Peyer's patch (tissue), 4 donors: ENCODE results near the gene SPPL3. TPM values are rescaled to one million over a fixed set of nuclear protein-coding genes. Genes with fewer than 3 reads are reported as not detected.

ENCODE experiments used
- DNase-seq, 3 donors: peaks; one replicate each; pipeline ENCODE4 v3.0.0-alpha.2; 2017 to 2019
- H3K27ac ChIP-seq, 4 donors: fragments of 200-600 bp; sonication (generic); one replicate each; pipeline ENCODE4 v1.5.1; 2016 to 2019
- H3K27me3 ChIP-seq, 2 donors: fragments of 200-600 bp; sonication (generic); one replicate each; pipeline ENCODE4 v1.5.1; 2019
- H3K36me3 ChIP-seq, 3 donors: fragments of 200-600 bp; sonication (generic); one replicate each; pipeline ENCODE4 v1.5.1; 2016 to 2019
- H3K4me1 ChIP-seq, 4 donors: fragments of 200-600 bp; sonication (generic); one replicate each; pipeline ENCODE4 v1.5.1; 2016 to 2019
- H3K4me3 ChIP-seq, 4 donors: fragments of 200-600 bp; sonication (generic); 1 replicate in 3 of 4; 2 replicates in 1 of 4; pipeline ENCODE4 v1.5.1; 2016 to 2019; ENCODE audit warnings: mild to moderate bottlenecking in 1 of 4
- H3K9me3 ChIP-seq, 4 donors: fragments of 200-600 bp; sonication (generic); one replicate each; pipeline ENCODE4 v1.5.1; 2016 to 2019; ENCODE audit warnings: mild to moderate bottlenecking in 1 of 4
- POLR2A ChIP-seq, 2 donors: fragments of 450-650 bp; IDR thresholded peaks; one replicate each; pipeline ENCODE4 v1.5.1; 2017; ENCODE audit warnings: antibody characterized with exemption in 2 of 2, mild to moderate bottlenecking in 2 of 2, moderate library complexity in 2 of 2
- total RNA-seq, 4 donors: library from RNA; depleted of rRNA; stranded (reverse); fragments of >200 nt; gene quantifications; one replicate each; pipeline ENCODE4 v1.1.0, GENCODE V29; 2016
- TF ChIP-seq, protein P1 (sequence below), 6 experiments: fragments of 450-650 bp in 4 of 6; fragments of 200-600 bp in 2 of 6; sonication (generic) in 1 of 6; IDR thresholded peaks; one replicate each; pipeline ENCODE4 v1.5.1; 2017 to 2019; ENCODE audit warnings: antibody characterized with exemption in 6 of 6, mild to moderate bottlenecking in 3 of 6, moderate library complexity in 1 of 6

Gene SPPL3
- total RNA-seq, 4 donors from 2014 or later = 26.4 to 50.2 (median 34.9) TPM

DNA sequence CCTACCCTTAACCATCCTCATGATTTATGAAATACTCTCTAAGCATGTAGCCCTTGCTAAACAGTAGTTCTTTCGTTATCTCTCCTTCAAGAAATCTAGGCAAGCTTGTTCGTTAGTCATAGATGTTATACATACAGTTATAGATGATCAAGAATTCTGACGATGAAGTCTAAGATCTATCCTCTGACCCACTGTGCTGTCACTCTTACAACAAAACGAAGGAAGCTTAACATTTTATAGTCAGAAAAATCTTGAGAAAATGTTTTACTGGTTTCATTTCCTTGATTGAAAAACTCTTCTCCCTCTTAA lies 68.9 kb downstream of the SPPL3 start:
- DNase-seq = no peak
- Histone ChIP-seq H3K27ac (no peak overlapping the region), H3K4me3 (no peak overlapping the region), H3K9me3 (no peaks in the 10 kb centered on the region), H3K36me3 (no peaks in the 10 kb centered on the region), H3K27me3 (no peaks in the 10 kb centered on the region), H3K4me1 (peaks cover 0 to 47% (median 0%) of the 10 kb centered on the region in 4 donors)
- TF ChIP-seq, protein P1, sequence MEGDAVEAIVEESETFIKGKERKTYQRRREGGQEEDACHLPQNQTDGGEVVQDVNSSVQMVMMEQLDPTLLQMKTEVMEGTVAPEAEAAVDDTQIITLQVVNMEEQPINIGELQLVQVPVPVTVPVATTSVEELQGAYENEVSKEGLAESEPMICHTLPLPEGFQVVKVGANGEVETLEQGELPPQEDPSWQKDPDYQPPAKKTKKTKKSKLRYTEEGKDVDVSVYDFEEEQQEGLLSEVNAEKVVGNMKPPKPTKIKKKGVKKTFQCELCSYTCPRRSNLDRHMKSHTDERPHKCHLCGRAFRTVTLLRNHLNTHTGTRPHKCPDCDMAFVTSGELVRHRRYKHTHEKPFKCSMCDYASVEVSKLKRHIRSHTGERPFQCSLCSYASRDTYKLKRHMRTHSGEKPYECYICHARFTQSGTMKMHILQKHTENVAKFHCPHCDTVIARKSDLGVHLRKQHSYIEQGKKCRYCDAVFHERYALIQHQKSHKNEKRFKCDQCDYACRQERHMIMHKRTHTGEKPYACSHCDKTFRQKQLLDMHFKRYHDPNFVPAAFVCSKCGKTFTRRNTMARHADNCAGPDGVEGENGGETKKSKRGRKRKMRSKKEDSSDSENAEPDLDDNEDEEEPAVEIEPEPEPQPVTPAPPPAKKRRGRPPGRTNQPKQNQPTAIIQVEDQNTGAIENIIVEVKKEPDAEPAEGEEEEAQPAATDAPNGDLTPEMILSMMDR (IDR thresholded peaks at IDR 0.05) = no peak

DNA sequence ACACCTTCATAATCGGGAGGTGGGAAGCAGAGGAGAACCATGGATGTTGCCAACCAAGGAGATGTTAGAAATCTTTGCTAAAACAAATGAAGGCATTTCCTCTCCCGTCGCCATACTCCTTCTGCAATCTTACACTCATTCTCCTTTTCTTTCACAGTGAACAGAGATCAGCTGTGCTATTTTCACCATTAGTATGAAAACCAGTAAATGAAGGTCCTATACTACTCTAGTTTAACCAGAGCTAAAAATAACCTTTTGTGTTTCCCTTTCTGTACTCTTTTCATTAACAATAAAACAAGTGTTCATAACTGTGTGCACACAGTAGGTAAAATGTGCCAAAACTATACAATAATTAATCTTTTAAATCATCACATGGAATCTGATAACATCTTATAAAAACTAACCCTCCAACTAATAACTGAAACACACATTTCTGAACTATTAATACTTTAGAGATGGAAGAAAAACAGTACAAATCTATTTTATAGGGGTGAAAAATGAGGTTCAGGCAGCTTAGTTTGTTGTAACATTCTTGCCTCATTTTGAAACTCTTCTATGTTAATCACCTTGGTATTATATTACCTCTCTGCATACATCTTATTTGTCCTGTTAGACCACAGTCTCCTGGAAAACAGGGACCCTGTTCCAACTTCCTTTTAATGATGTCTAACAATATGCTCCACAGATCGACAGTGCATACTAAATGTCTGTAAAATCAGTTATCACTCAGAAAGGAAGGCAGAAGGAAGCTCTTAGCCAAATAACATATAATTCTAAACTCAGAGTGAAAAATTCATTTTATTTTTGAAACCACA lies 69.5 kb downstream of the SPPL3 start:
- no peak for DNase-seq
- Histone ChIP-seq H3K27ac (no peak overlapping the region), H3K27me3 (no peaks in the 10 kb centered on the region), H3K36me3 (no peaks in the 10 kb centered on the region), H3K4me1 (peaks cover 0 to 47% (median 0%) of the 10 kb centered on the region in 4 donors), H3K4me3 (no peak overlapping the region), H3K9me3 (no peaks in the 10 kb centered on the region)
- TF ChIP-seq, protein P1 (IDR thresholded peaks at IDR 0.05) = no peak
- no peak for TF ChIP-seq POLR2A (IDR thresholded peaks at IDR 0.05)

DNA sequence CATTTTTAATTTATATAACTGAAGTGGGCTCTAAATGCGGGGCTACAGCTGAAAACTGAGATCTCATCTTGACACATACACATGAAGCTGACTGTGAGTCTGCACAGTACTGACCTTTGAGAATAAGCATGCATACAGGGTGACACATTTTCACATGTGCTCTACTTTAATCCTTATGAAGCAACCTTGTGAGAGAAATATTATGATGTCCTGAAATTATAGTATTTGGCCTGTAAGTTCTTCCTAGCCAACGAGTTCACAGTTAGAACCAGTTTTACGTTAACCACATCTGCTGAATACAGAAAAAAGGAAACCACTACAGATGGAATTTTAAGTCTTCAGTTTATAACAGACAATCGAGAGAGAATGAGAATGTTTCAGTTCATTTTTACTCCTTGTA lies 70.3 kb downstream of the SPPL3 start:
- no peaks in the 10 kb centered on the region for H3K36me3 ChIP-seq
- peaks cover 0 to 54% (median 0%) of the 10 kb centered on the region in 4 donors for H3K4me1 ChIP-seq
- no peaks in the 10 kb centered on the region for H3K27me3 ChIP-seq
- no peaks in the 10 kb centered on the region for H3K9me3 ChIP-seq
- no peak overlapping the region for H3K27ac ChIP-seq
- DNase-seq = no peak
- TF ChIP-seq, protein P1 (IDR thresholded peaks at IDR 0.05) = no peak
- no peak overlapping the region for H3K4me3 ChIP-seq

DNA sequence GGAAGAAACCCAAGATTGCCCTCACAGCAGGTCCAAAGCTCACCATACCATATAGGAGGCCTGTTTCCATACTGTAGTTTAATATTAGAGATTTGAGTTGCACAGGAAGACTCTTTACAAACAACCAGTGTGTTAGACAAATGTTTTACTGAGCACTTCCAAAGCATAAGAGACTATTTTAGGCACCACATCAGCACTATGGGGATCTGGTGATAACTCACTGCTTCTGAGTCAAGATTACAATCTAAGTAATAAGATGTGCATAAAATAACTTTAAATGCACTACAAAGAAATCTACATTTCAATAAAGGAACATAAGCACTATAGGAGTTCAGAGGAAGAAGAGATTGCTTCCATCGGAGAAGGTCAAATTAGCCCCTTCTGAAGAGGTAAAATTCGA lies 71.4 kb downstream of the SPPL3 start:
- H3K4me3 ChIP-seq = no peak overlapping the region
- no peaks in the 10 kb centered on the region for H3K27me3 ChIP-seq
- H3K4me1 ChIP-seq = peaks cover 0 to 57% (median 0%) of the 10 kb centered on the region in 4 donors
- no peak for DNase-seq
- TF ChIP-seq POLR2A (IDR thresholded peaks at IDR 0.05) = no peak
- TF ChIP-seq, protein P1 (IDR thresholded peaks at IDR 0.05) = no peak
- H3K9me3 ChIP-seq = no peaks in the 10 kb centered on the region
- H3K36me3 ChIP-seq = no peaks in the 10 kb centered on the region
- H3K27ac ChIP-seq = no peak overlapping the region

DNA sequence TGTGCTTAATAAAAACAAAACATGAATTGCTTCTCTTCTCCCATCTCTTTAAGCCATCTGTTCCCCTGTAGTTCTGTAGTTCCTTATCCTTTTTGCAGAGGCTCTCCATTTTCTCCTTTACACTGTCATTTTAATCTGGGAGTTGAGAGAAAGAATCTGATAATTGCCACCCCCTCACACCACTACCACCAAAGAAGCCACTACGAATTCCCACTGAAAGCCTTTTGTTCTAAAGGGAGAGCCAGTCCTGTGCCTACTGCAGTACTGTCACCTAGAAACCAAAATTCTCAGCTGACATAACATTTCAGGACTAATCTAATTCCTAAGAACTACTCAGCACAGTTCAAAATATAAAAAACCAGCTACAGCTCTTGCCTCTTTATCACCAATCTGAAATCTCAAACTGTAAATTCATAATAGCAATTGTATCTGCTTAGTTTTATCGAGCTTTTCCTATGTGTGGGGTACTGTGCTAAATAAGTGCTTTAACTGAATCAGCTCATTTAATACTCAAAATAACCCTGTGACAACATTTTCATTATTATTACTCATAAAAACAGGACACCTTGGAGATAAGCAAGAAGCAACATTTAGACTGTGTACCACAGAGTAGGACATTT lies 72.4 kb downstream of the SPPL3 start:
- peaks cover 0 to 57% (median 0%) of the 10 kb centered on the region in 4 donors for H3K4me1 ChIP-seq

More for the DNA sequence above, 72.4 kb downstream of the SPPL3 start:
- no peak overlapping the region for H3K4me3 ChIP-seq
- no peaks in the 10 kb centered on the region for H3K9me3 ChIP-seq
- DNase-seq = no peak
- H3K36me3 ChIP-seq = no peaks in the 10 kb centered on the region
- H3K27me3 ChIP-seq = no peaks in the 10 kb centered on the region
- TF ChIP-seq POLR2A (IDR thresholded peaks at IDR 0.05) = no peak
- TF ChIP-seq, protein P1 (IDR thresholded peaks at IDR 0.05) = no peak
- H3K27ac ChIP-seq = no peak overlapping the region
